Measurements from ENCODE around the gene MINDY1.

GRCh38 chr1:150974580-150975478 is 31.9 kb downstream of the MINDY1 start, which contains the start of gene CERS2:
- TF ChIP-seq, protein P1, sequence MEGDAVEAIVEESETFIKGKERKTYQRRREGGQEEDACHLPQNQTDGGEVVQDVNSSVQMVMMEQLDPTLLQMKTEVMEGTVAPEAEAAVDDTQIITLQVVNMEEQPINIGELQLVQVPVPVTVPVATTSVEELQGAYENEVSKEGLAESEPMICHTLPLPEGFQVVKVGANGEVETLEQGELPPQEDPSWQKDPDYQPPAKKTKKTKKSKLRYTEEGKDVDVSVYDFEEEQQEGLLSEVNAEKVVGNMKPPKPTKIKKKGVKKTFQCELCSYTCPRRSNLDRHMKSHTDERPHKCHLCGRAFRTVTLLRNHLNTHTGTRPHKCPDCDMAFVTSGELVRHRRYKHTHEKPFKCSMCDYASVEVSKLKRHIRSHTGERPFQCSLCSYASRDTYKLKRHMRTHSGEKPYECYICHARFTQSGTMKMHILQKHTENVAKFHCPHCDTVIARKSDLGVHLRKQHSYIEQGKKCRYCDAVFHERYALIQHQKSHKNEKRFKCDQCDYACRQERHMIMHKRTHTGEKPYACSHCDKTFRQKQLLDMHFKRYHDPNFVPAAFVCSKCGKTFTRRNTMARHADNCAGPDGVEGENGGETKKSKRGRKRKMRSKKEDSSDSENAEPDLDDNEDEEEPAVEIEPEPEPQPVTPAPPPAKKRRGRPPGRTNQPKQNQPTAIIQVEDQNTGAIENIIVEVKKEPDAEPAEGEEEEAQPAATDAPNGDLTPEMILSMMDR (IDR thresholded peaks at IDR 0.05): no peak
- no peak for TF ChIP-seq POLR2A (IDR thresholded peaks at IDR 0.05)

Data from sigmoid colon (tissue), 3 donors.